SK-N-SH treated with all-trans-retinoic acid at 6 μM for 48 hours (cell line): ENCODE data around the gene HOXC9.

Experiments
- ATAC-seq: fragments of 200-7000 bp; cut with Tn5 transposase; 3 replicates; pipeline ENCODE4 v1.9.1; 2020; ENCODE audit warnings: mild to moderate bottlenecking, moderate library complexity
- ARNTL ChIP-seq: fragments of 450-650 bp; formaldehyde crosslinking; IDR thresholded peaks from 2 replicates; pipeline ENCODE4 v1.5.0; 2020; ENCODE audit warnings: low read depth, mild to moderate bottlenecking, moderate library complexity, borderline replicate concordance
- BACH2 ChIP-seq: fragments of 250-450 bp; sonication (Bioruptor Pico); IDR thresholded peaks from 2 replicates; pipeline ENCODE4 v1.9.0; 2021; ENCODE audit warnings: mild to moderate bottlenecking, borderline replicate concordance
- CSDC2 ChIP-seq: fragments of 250-450 bp; sonication (Bioruptor Pico); IDR thresholded peaks from 2 replicates; pipeline ENCODE4 v1.5.0; 2020; ENCODE audit warnings: mild to moderate bottlenecking, moderate library complexity
- ESRRG ChIP-seq: fragments of 250-450 bp; sonication (Bioruptor Pico); IDR thresholded peaks from 2 replicates; pipeline ENCODE4 v1.6.1; 2021; ENCODE audit warnings: mild to moderate bottlenecking
- GLIS3 ChIP-seq: fragments of 250-450 bp; sonication (Bioruptor Pico); IDR thresholded peaks from 2 replicates; pipeline ENCODE4 v1.5.0; 2020; ENCODE audit warnings: mild to moderate bottlenecking, moderate library complexity
- ISL1 ChIP-seq: fragments of 250-450 bp; sonication (Bioruptor Pico); IDR thresholded peaks from 2 replicates; pipeline ENCODE4 v2.1.2; 2022; ENCODE audit warnings: mild to moderate bottlenecking, moderate library complexity
- OSR1 ChIP-seq: fragments of 250-450 bp; sonication (Bioruptor Pico); IDR thresholded peaks from 2 replicates; pipeline ENCODE4 v1.8.0; 2022; ENCODE audit warnings: moderate library complexity, mild to moderate bottlenecking, inconsistent platforms
- PPARA ChIP-seq: fragments of 250-450 bp; sonication (Bioruptor Pico); IDR thresholded peaks from 2 replicates; pipeline ENCODE4 v1.5.0; 2020; ENCODE audit warnings: mild to moderate bottlenecking, borderline replicate concordance
- SNAI2 ChIP-seq: fragments of 250-450 bp; sonication (Bioruptor Pico); IDR thresholded peaks from 2 replicates; pipeline ENCODE4 v1.5.0; 2020; ENCODE audit warnings: mild to moderate bottlenecking, moderate library complexity
- TCF4 ChIP-seq: fragments of 250-450 bp; sonication (Bioruptor Pico); IDR thresholded peaks from 2 replicates; pipeline ENCODE4 v1.8.0; 2021; ENCODE audit warnings: mild to moderate bottlenecking, moderate library complexity, borderline replicate concordance
- TOX ChIP-seq: fragments of 250-450 bp; sonication (Bioruptor Pico); IDR thresholded peaks from 2 replicates; pipeline ENCODE4 v1.8.0; 2021; ENCODE audit warnings: mild to moderate bottlenecking, moderate library complexity, borderline replicate concordance
- ZC3H10 ChIP-seq: fragments of 250-450 bp; sonication (Bioruptor Pico); IDR thresholded peaks from 2 replicates; pipeline ENCODE4 v1.5.1; 2021; ENCODE audit warnings: mild to moderate bottlenecking, moderate library complexity
- ZFP3 ChIP-seq: fragments of 250-450 bp; sonication (Bioruptor Pico); IDR thresholded peaks from 2 replicates; pipeline ENCODE4 v1.5.0; 2020; ENCODE audit warnings: mild to moderate bottlenecking, moderate library complexity
- ZFP30 ChIP-seq: fragments of 450-650 bp; formaldehyde crosslinking; IDR thresholded peaks from 2 replicates; pipeline ENCODE4 v1.5.0; 2022; ENCODE audit warnings: mild to moderate bottlenecking, moderate library complexity
- ZNF565 ChIP-seq: fragments of 450-650 bp; formaldehyde crosslinking; conservative IDR thresholded peaks from 2 replicates; pipeline ENCODE4 v1.5.0; 2020; ENCODE audit warnings: low read depth, mild to moderate bottlenecking, moderate library complexity
- ZNF70 ChIP-seq: fragments of 450-650 bp; formaldehyde crosslinking; IDR thresholded peaks from 2 replicates; pipeline ENCODE4 v1.5.0; 2020; ENCODE audit warnings: mild to moderate bottlenecking, moderate library complexity
- ZNF8 ChIP-seq: fragments of 450-650 bp; formaldehyde crosslinking; IDR thresholded peaks from 2 replicates; pipeline ENCODE4 v1.5.0; 2020; ENCODE audit warnings: mild to moderate bottlenecking, moderate library complexity
- TF ChIP-seq, protein P1 (sequence below): fragments of 250-450 bp; sonication (Bioruptor Pico); IDR thresholded peaks from 2 replicates; pipeline ENCODE4 v1.8.0; 2021; ENCODE audit warnings: low read depth, mild to moderate bottlenecking, moderate library complexity, borderline replicate concordance
- TF ChIP-seq, protein P2 (sequence below): fragments of 250-450 bp; sonication (Bioruptor Pico); IDR thresholded peaks from 2 replicates; pipeline ENCODE4 v1.5.1; 2021; ENCODE audit warnings: mild to moderate bottlenecking, moderate library complexity
- TF ChIP-seq, protein P3 (sequence below): fragments of 250-450 bp; sonication (Bioruptor Pico); IDR thresholded peaks from 2 replicates; pipeline ENCODE4 v1.5.0; 2020; ENCODE audit warnings: mild to moderate bottlenecking, moderate library complexity
- TF ChIP-seq, protein P4 (sequence below): fragments of 250-450 bp; sonication (Bioruptor Pico); IDR thresholded peaks from 2 replicates; pipeline ENCODE4 v1.8.0; 2020; ENCODE audit warnings: mild to moderate bottlenecking, moderate library complexity, borderline replicate concordance

The HOXC9 gene

DNA sequence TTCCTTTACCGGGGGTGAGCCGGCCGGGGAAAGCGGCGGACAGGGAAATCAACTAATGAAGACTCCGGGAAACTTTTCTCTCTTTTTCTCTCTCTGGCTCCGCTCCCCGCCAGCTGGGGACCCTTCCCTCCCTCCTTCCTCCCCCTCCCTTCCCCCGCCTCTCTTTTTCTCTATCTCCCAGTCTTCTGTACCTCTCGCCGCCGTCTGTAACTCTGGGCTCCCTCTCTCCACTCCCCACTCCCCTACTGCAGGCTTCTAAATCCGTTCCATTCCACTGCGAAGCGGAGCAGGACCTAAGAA, 33.9 kb upstream of the HOXC9 start (continued):
- TF ChIP-seq GLIS3 (CRISPR knock-in tag) (no peak), ZFP30 (CRISPR knock-in tag) (no peak), ZFP3 (no peak)

DNA sequence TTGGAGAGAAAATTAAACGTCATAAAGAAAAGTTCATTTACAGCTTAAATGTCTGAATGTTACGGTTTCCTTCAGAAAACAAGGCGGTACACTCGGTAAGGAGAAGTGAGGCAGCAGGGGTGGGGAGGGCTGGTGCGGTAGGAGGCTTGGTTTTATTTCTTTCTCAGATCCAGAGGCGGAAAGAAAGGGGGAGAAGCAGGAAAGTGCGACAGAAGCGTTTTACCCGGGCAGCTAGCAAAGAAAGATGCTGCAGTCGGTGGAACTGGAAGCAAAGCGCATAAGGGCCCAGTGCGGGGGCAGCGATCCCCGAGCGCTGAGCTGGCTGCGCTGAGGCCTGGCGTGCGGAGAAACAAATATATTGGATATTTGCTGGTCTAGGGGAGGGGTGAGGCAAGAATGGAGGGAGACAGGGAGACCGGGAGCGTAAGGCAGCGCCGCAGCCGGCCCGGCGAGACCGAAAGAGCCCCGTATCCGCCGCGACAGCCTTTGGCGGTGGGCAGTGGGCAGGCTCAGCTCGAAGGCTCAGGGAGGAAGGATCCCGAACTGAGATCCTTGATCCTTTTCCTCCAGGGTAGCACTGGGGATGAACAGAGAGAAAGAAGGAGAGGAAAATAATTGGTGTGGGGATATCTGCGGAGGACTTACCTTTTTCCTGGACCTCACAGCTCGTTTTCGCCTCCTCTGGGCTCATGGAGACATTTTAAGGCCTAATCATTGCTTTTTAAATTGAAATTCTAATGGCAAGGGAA, 33.4 kb upstream of the HOXC9 start:
- ATAC-seq: no peak; the same call in 2 of the 3 replicates
- TF ChIP-seq BACH2 (no peak), TOX (CRISPR knock-in tag) (no peak), ZFP30 (CRISPR knock-in tag) (no peak), TCF4 (CRISPR knock-in tag) (no peak), ISL1 (CRISPR knock-in tag) (no peak), SNAI2 (CRISPR knock-in tag) (no peak), ZFP3 (no peak), CSDC2 (CRISPR knock-in tag) (no peak), ARNTL (no peak), GLIS3 (CRISPR knock-in tag) (no peak), ZNF8 (CRISPR knock-in tag) (no peak), ZNF70 (CRISPR knock-in tag) (no peak), PPARA (no peak), ESRRG (CRISPR knock-in tag) (no peak), OSR1 (CRISPR knock-in tag) (no peak), ZC3H10 (CRISPR knock-in tag) (no peak), ZNF565 (CRISPR knock-in tag) (no peak)
- TF ChIP-seq, protein P1, sequence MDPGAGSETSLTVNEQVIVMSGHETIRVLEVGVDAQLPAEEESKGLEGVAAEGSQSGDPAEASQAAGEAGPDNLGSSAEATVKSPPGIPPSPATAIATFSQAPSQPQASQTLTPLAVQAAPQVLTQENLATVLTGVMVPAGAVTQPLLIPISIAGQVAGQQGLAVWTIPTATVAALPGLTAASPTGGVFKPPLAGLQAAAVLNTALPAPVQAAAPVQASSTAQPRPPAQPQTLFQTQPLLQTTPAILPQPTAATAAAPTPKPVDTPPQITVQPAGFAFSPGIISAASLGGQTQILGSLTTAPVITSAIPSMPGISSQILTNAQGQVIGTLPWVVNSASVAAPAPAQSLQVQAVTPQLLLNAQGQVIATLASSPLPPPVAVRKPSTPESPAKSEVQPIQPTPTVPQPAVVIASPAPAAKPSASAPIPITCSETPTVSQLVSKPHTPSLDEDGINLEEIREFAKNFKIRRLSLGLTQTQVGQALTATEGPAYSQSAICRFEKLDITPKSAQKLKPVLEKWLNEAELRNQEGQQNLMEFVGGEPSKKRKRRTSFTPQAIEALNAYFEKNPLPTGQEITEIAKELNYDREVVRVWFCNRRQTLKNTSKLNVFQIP (CRISPR knock-in tag): no peak
- TF ChIP-seq, protein P2, sequence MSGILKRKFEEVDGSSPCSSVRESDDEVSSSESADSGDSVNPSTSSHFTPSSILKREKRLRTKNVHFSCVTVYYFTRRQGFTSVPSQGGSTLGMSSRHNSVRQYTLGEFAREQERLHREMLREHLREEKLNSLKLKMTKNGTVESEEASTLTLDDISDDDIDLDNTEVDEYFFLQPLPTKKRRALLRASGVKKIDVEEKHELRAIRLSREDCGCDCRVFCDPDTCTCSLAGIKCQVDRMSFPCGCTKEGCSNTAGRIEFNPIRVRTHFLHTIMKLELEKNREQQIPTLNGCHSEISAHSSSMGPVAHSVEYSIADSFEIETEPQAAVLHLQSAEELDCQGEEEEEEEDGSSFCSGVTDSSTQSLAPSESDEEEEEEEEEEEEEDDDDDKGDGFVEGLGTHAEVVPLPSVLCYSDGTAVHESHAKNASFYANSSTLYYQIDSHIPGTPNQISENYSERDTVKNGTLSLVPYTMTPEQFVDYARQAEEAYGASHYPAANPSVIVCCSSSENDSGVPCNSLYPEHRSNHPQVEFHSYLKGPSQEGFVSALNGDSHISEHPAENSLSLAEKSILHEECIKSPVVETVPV (CRISPR knock-in tag): no peak
- TF ChIP-seq, protein P3, sequence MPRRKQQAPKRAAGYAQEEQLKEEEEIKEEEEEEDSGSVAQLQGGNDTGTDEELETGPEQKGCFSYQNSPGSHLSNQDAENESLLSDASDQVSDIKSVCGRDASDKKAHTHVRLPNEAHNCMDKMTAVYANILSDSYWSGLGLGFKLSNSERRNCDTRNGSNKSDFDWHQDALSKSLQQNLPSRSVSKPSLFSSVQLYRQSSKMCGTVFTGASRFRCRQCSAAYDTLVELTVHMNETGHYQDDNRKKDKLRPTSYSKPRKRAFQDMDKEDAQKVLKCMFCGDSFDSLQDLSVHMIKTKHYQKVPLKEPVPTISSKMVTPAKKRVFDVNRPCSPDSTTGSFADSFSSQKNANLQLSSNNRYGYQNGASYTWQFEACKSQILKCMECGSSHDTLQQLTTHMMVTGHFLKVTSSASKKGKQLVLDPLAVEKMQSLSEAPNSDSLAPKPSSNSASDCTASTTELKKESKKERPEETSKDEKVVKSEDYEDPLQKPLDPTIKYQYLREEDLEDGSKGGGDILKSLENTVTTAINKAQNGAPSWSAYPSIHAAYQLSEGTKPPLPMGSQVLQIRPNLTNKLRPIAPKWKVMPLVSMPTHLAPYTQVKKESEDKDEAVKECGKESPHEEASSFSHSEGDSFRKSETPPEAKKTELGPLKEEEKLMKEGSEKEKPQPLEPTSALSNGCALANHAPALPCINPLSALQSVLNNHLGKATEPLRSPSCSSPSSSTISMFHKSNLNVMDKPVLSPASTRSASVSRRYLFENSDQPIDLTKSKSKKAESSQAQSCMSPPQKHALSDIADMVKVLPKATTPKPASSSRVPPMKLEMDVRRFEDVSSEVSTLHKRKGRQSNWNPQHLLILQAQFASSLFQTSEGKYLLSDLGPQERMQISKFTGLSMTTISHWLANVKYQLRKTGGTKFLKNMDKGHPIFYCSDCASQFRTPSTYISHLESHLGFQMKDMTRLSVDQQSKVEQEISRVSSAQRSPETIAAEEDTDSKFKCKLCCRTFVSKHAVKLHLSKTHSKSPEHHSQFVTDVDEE (CRISPR knock-in tag): no peak

DNA sequence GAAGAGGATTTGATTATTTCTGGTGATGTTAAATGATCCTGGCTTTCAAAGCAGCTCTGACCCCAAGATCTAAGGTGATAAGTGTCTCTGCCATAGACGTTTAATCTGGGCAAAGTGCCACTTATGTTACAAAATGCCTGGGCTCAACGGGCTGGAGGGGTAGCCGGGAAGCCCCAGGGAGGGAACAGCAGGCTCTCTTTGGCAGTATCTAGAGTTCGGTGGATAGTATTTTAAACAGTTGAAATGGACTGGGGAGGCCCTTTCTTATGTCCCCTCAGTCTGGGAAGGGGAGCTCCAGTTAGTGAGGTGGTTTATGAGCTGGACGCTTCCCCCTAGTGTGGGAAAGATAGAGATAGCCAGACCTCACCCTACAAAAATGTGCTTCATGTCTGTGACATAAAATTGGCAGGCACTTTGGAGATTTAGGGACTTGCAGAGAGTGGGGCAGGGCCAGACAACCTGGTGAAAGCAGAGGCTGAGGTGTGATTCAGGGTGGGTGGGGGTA, 32.5 kb upstream of the HOXC9 start:
- TF ChIP-seq TOX (CRISPR knock-in tag) (no peak), ZFP3 (no peak), ZC3H10 (CRISPR knock-in tag) (no peak), OSR1 (CRISPR knock-in tag) (no peak), SNAI2 (CRISPR knock-in tag) (no peak), ZNF565 (CRISPR knock-in tag) (no peak), TCF4 (CRISPR knock-in tag) (no peak), ZFP30 (CRISPR knock-in tag) (no peak), ARNTL (no peak), GLIS3 (CRISPR knock-in tag) (no peak)
- TF ChIP-seq, protein P4, sequence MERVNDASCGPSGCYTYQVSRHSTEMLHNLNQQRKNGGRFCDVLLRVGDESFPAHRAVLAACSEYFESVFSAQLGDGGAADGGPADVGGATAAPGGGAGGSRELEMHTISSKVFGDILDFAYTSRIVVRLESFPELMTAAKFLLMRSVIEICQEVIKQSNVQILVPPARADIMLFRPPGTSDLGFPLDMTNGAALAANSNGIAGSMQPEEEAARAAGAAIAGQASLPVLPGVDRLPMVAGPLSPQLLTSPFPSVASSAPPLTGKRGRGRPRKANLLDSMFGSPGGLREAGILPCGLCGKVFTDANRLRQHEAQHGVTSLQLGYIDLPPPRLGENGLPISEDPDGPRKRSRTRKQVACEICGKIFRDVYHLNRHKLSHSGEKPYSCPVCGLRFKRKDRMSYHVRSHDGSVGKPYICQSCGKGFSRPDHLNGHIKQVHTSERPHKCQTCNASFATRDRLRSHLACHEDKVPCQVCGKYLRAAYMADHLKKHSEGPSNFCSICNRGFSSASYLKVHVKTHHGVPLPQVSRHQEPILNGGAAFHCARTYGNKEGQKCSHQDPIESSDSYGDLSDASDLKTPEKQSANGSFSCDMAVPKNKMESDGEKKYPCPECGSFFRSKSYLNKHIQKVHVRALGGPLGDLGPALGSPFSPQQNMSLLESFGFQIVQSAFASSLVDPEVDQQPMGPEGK: no peak
- TF ChIP-seq, protein P1 (CRISPR knock-in tag): no peak
- ATAC-seq: no peak
